ENCODE measurements around the gene PNLDC1. TPM values are rescaled to one million over a fixed set of nuclear protein-coding genes. Genes with fewer than 3 reads are reported as not detected.
A peak's percentile ranks its signal among the peaks of the same experiment; 100 is the strongest.

The PNLDC1 gene
- total and polyA plus RNA-seq, 12 donors: 0.09 to 0.72 (median 0.22) TPM; not detected in 6

DNA sequence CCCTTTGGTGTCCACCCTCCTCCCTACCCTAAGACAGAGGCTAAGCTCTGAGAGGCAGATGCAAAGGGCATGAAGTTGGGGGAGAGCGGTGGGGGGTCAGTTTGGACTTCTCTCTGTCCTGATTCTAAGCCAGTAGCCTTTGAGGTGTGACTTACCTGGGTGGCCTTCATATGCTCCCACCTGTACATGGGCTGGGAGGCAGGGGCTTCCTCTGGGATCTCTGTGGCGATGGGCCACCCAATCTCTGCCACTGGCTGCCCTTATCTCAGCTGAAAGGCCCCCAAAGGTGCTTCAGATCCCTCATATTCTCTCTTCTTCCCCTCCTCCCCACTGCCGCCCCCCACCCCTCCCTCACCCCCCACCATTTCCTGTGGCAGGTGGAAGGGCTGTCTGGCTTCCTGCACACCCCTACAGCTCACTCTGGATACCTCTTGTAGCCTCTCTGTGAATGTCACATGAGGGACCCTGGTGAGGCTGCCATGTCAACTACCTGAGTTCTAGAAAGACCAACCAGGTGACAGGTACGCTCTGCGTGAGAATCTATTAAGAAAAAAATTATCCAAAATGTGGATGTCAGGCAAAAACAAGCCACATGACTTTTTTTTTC, 34.0 kb downstream of the PNLDC1 start:
- WGBS, 2 donors: 92 to 95% methylated on average over 5 of the region's 5 CpGs
- Histone ChIP-seq H3K27me3 (peaks cover 0 to 3% (median 0%) of the 10 kb centered on the region in 7 donors), H3K4me1 (peaks cover 0 to 44% (median 13%) of the 10 kb centered on the region in 9 donors), H3K36me3 (no peaks in the 10 kb centered on the region), H3K27ac (no peak overlapping the region), H3K4me3 (no peak overlapping the region), H3K9me3 (no peaks in the 10 kb centered on the region)
- no peak for ATAC-seq
- DNase-seq: no peak
- intact Hi-C loops (cut with DNase I): no loop called here
- TF ChIP-seq, protein P1, sequence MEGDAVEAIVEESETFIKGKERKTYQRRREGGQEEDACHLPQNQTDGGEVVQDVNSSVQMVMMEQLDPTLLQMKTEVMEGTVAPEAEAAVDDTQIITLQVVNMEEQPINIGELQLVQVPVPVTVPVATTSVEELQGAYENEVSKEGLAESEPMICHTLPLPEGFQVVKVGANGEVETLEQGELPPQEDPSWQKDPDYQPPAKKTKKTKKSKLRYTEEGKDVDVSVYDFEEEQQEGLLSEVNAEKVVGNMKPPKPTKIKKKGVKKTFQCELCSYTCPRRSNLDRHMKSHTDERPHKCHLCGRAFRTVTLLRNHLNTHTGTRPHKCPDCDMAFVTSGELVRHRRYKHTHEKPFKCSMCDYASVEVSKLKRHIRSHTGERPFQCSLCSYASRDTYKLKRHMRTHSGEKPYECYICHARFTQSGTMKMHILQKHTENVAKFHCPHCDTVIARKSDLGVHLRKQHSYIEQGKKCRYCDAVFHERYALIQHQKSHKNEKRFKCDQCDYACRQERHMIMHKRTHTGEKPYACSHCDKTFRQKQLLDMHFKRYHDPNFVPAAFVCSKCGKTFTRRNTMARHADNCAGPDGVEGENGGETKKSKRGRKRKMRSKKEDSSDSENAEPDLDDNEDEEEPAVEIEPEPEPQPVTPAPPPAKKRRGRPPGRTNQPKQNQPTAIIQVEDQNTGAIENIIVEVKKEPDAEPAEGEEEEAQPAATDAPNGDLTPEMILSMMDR (IDR thresholded peaks at IDR 0.05): no peak

DNA sequence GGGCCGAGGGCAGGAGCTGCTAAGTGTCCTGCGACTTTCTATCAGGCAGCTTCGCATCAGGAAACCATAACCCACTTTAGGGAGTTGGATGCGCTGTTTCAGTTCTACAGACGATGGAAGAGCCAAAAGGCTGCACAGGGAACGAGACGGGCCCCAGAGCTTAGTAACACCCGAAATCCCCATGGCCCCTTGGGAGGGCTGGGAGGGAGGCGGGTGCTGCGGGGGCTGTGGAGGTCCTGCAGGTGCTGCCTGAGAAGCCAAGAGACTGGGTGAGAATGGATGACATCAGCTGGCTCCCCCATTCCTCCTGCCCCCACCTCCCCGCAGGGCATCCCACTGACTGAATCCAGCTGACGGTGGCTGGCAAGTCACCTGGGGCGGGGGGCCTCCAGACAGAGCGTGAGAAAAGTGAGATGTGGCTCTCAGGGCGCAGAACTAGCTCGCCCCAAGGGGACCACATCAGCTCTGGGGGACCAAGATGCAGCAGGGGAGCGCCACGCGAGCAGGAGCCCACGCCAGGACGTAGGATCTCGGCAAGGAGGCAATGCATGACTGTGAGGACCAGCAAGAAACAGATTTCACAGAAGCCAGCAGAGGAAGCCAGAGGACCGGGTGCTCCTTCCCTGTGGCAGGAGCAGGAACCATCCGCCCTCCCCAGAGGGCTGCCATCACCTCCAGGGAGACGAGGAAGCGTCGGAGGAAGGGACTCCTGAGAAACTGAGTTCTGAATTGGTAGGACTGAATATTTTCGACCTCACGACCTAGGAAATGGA, 36.8 kb downstream of the PNLDC1 start:
- WGBS, 2 donors: 63 to 67% methylated on average over 29 of the region's 29 CpGs
- H3K27ac ChIP-seq: peak overlapping the region in 9 of 10 donors; percentile 35 to 80 (median 56)

DNA sequence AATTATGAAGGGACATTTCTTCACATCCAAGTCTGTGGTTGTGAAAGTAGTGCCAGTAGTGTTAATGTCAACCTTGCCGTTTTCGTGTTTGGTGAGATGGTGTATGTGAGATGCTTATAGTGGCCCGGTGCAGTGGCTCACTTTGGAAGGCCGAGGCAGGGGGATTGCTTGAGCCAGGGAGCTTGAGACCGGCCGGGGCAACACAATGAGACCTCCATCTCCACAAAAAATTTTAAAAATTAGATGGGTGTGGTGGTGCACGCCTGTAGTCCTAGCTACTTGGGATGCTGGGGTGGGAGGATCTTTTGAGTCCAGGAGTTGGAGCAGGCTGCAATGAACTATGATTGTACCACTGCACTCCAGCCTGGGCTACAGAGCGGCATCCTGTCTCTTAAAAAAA, 37.4 kb downstream of the PNLDC1 start:
- 79 to 80% methylated on average over 8 of the region's 8 CpGs for WGBS, 2 donors
- no peak for ATAC-seq

More for the DNA sequence above, 36.8 kb downstream of the PNLDC1 start:
- ATAC-seq (peak; percentile 7 to 70 (median 50)), DNase-seq (peak; percentile 31 to 44)
- TF ChIP-seq, protein P1 (IDR thresholded peaks at IDR 0.05): peak in 1 of 9 donors; percentile 6
- Histone ChIP-seq H3K4me1 (peaks cover 0 to 40% (median 12%) of the 10 kb centered on the region in 9 donors), H3K9me3 (no peaks in the 10 kb centered on the region), H3K4me3 (peak overlapping the region in 6 of 10 donors; percentile 14 to 33 (median 27)), H3K27me3 (no peaks in the 10 kb centered on the region), H3K36me3 (no peaks in the 10 kb centered on the region)
- intact Hi-C loops (cut with DNase I): no loop called here

More for the DNA sequence above, 37.4 kb downstream of the PNLDC1 start:
- DNase-seq: no peak
- intact Hi-C loops (cut with DNase I): no loop called here
- H3K4me1 ChIP-seq: peaks cover 0 to 40% (median 12%) of the 10 kb centered on the region in 9 donors
- H3K9me3 ChIP-seq: no peaks in the 10 kb centered on the region
- H3K36me3 ChIP-seq: no peaks in the 10 kb centered on the region
- no peaks in the 10 kb centered on the region for H3K27me3 ChIP-seq
- no peak overlapping the region for H3K4me3 ChIP-seq
- H3K27ac ChIP-seq: peak overlapping the region in 4 of 10 donors; percentile 47 to 80 (median 60)
- TF ChIP-seq, protein P1 (IDR thresholded peaks at IDR 0.05): no peak
